Endothelial cell of umbilical vein (primary cell): Measurements from ENCODE around the gene PRDM16. TPM values are rescaled to one million over a fixed set of nuclear protein-coding genes. Genes with fewer than 3 reads are reported as not detected.

ENCODE experiments used
- BruUV-seq: library from RNA; stranded (reverse); fragments of 400-500 nt; replicated peaks from 2 replicates; lab custom pipeline; 2021; lab: Mats Ljungman, UMichigan
- CTCF ChIA-PET: fragments of 300-600, 350-600 bp; sonication (Branson Sonifier 250); formaldehyde crosslinking; loops from one replicate; lab custom pipeline; 2021; ENCODE audit warnings: antibody characterized with exemption, inconsistent platforms; lab: Charles Lee
- POLR2A ChIA-PET: fragments of 300-600, 350-600 bp; sonication (Branson Sonifier 250); formaldehyde crosslinking; loops from one replicate; lab custom pipeline; 2021; ENCODE audit warnings: antibody characterized with exemption, inconsistent platforms; lab: Charles Lee
- DNase-seq: peaks from one replicate; pipeline ENCODE4 v3.0.0-alpha.2; 2011; ENCODE audit warnings: low read depth, low spot score
- FAIRE-seq: peaks from 2 replicates; lab custom pipeline; 2011; peaks lifted over from hg19 to GRCh38; lab: Jason Lieb, UNC
- H2AFZ ChIP-seq: 2 replicates; pipeline ENCODE4 v1.6.0; 2012; ENCODE audit warnings: low read depth, low read length, control low read depth, inconsistent platforms
- H3K27ac ChIP-seq: 2 replicates; pipeline ENCODE4 v1.5.1; 2011; ENCODE audit warnings: low read depth, mild to moderate bottlenecking, control low read depth, low read length, moderate library complexity; ENCODE audit not compliant: insufficient read depth
- H3K27me3 ChIP-seq, 2 experiments: 2 replicates each; pipeline versions ENCODE4 v1.6.0 to v1.6.1; 2011; ENCODE audit warnings: low read length in 2 of 2, mixed read lengths in 1 of 2; ENCODE audit not compliant: control insufficient read depth in 2 of 2, insufficient read depth in 2 of 2
- H3K36me3 ChIP-seq, 2 experiments: 2 replicates in 1 of 2; 3 replicates in 1 of 2; pipeline ENCODE4 v1.5.1; 2011; ENCODE audit warnings: low read length in 2 of 2, mild to moderate bottlenecking in 1 of 2, moderate library complexity in 1 of 2; ENCODE audit not compliant: control insufficient read depth in 2 of 2, insufficient read depth in 2 of 2; ENCODE audit errors: extremely low read depth in 1 of 2
- H3K4me1 ChIP-seq: 3 replicates; pipeline ENCODE4 v1.5.1; 2011; ENCODE audit warnings: mild to moderate bottlenecking, low read length; ENCODE audit not compliant: control insufficient read depth, insufficient read depth; ENCODE audit errors: extremely low read depth
- H3K4me2 ChIP-seq: 2 replicates; pipeline ENCODE4 v1.6.1; 2011; ENCODE audit warnings: low read length, control low read depth, mixed read lengths; ENCODE audit not compliant: insufficient read depth
- H3K4me3 ChIP-seq, 3 experiments: fragments of 200-600 bp in 1 of 3; sonication (generic), shearing (Covaris generic) in 1 of 3; replicated peaks in 1 of 3; 2 replicates each; pipeline ENCODE4 v1.5.1; 2011 to 2016; ENCODE audit warnings: control low read depth in 3 of 3, low read length in 3 of 3, mild to moderate bottlenecking in 2 of 3, inconsistent platforms in 1 of 3, low read depth in 1 of 3, moderate library complexity in 1 of 3; ENCODE audit not compliant: insufficient read depth in 1 of 3
- H3K79me2 ChIP-seq: 2 replicates; pipeline ENCODE4 v1.6.0; 2012; ENCODE audit warnings: low read length, inconsistent platforms; ENCODE audit not compliant: control insufficient read depth, insufficient read depth
- H3K9ac ChIP-seq: replicated peaks from 2 replicates; pipeline ENCODE3; 2011; ENCODE audit warnings: low read length, control low read depth; ENCODE audit not compliant: insufficient read depth; ENCODE audit errors: extremely low read depth
- H3K9me1 ChIP-seq: replicated peaks from 3 replicates; pipeline ENCODE4 v1.6.0; 2011; ENCODE audit warnings: mild to moderate bottlenecking, low read length; ENCODE audit not compliant: control insufficient read depth, insufficient read depth; ENCODE audit errors: extremely low read depth
- H3K9me3 ChIP-seq: replicated peaks from 2 replicates; pipeline ENCODE4 v1.5.1; 2012; ENCODE audit warnings: low read length, inconsistent platforms; ENCODE audit not compliant: control insufficient read depth, insufficient read depth
- H4K20me1 ChIP-seq: replicated peaks from 2 replicates; pipeline ENCODE3; 2011; ENCODE audit warnings: mild to moderate bottlenecking, low read length; ENCODE audit not compliant: control insufficient read depth, insufficient read depth; ENCODE audit errors: extremely low read depth
- CTCF ChIP-seq, 2 donors: IDR thresholded peaks; 1 replicate in 1 of 2; 2 replicates in 1 of 2; pipeline ENCODE4 v1.5.1; 2011; ENCODE audit warnings: low read length in 2 of 2, mild to moderate bottlenecking in 2 of 2, moderate library complexity in 2 of 2, control low read depth in 1 of 2, inconsistent platforms in 1 of 2, low read depth in 1 of 2; ENCODE audit not compliant: insufficient read depth in 1 of 2; ENCODE audit errors: extremely low read depth in 1 of 2
- EZH2 ChIP-seq: IDR thresholded peaks from 2 replicates; pipeline ENCODE4 v1.6.1; 2012; ENCODE audit warnings: borderline replicate concordance, low read depth, mild to moderate bottlenecking, moderate library complexity, low read length, inconsistent platforms; ENCODE audit not compliant: severe bottlenecking
- FOS ChIP-seq: IDR thresholded peaks from 2 replicates; pipeline ENCODE4 v1.6.1; 2011; ENCODE audit warnings: mild to moderate bottlenecking, low read length, moderate library complexity, borderline replicate concordance; ENCODE audit not compliant: insufficient read depth
- GATA2 ChIP-seq: IDR thresholded peaks from 2 replicates; pipeline ENCODE4 v1.7.0; 2011; ENCODE audit warnings: low read depth, mild to moderate bottlenecking, moderate library complexity, mixed read lengths, low read length; ENCODE audit not compliant: insufficient read length, insufficient read depth
- JUN ChIP-seq: IDR thresholded peaks from 2 replicates; pipeline ENCODE4 v1.6.1; 2011; ENCODE audit warnings: borderline replicate concordance, low read depth; ENCODE audit not compliant: insufficient read length, insufficient read depth
- MAX ChIP-seq: IDR thresholded peaks from 2 replicates; pipeline ENCODE4 v1.6.1; 2011; ENCODE audit not compliant: insufficient read depth, insufficient read length
- MYC ChIP-seq: IDR thresholded peaks from one replicate; pipeline ENCODE4 v1.6.1; 2011; ENCODE audit warnings: mild to moderate bottlenecking, low read depth, low read length
- POLR2A ChIP-seq: IDR thresholded peaks from 2 replicates; pipeline ENCODE4 v1.6.1; 2012; ENCODE audit warnings: low read depth, mild to moderate bottlenecking, control low read depth, low read length
- POLR2AphosphoS5 ChIP-seq: IDR thresholded peaks from 2 replicates; pipeline ENCODE4 v1.6.1; 2012; ENCODE audit warnings: low read depth, mild to moderate bottlenecking, control low read depth, low read length, moderate library complexity; ENCODE audit not compliant: insufficient read depth
- dilution Hi-C: fragments of 300-500 bp; cut with MboI; formaldehyde crosslinking; loops from one replicate; pipeline ENCODE4 v1.15.0; 2019; ENCODE audit warnings: low sequenced_read_pairs; ENCODE audit not compliant: extremely low pct_ligation_motif_present
- intact Hi-C: fragments of 100-400 bp; cut with micrococcal nuclease; formaldehyde crosslinking; loops from one replicate; pipeline ENCODE4 v1.10.0; 2022
- polyA plus RNA-seq, 4 experiments: library from polyadenylated mRNA; depleted of rRNA in 3 of 4; stranded (reverse) in 3 of 4; unstranded in 1 of 4; fragments of >200 nt; gene quantifications; 2 replicates each; pipeline versions ENCODE4 v1.2.1 to v1.2.3, GENCODE V29; 2011 to 2012; ENCODE audit warnings: missing spikeins in 1 of 4
- total RNA-seq: library from RNA; stranded (reverse); gene quantifications from 2 replicates; pipeline ENCODE4 v1.2.3, GENCODE V29; 2021

PRDM16 gene
- total and polyA plus RNA-seq, 2 donors (not counting 3 experiments of a cell fraction or from before 2014, with no cell fraction given), result not detected

- Histone ChIP-seq H2AFZ (no peak overlapping the region), H3K9me3 (no peaks in the 10 kb centered on the region), H3K4me3 (no peak overlapping the region), H3K4me1 (no peaks in the 10 kb centered on the region), H3K27me3 (no peaks in the 10 kb centered on the region), H3K36me3 (no peaks in the 10 kb centered on the region), H3K4me2 (no peak overlapping the region), H4K20me1 (no peaks in the 10 kb centered on the region), H3K27ac (no peak overlapping the region), H3K79me2 (no peaks in the 10 kb centered on the region), H3K9ac (no peak overlapping the region), H3K9me1 (no peaks in the 10 kb centered on the region)
- DNase-seq (no peak), FAIRE-seq (no peak)
- ChIA-PET CTCF (no interaction called here), POLR2A (no interaction called here)
- dilution Hi-C loops, result no loop called here
- TF ChIP-seq MYC (no peak), EZH2 (no peak), GATA2 (no peak), POLR2A (no peak), POLR2AphosphoS5 (no peak), JUN (no peak), MAX (no peak), FOS (no peak), CTCF (IDR thresholded peaks at IDR 0.05; ENCODE audit: extremely low read depth in 1 of 2, insufficient read depth in 1 of 2, low read depth in 1 of 2, low read length in 2 of 2) (no peak)
- no TSS peak for BruUV-seq
- intact Hi-C loops, result no loop called here
Measured at GRCh38 chr1:3209201-3209600, 140.2 kb downstream of the PRDM16 start.
